H1 (cell line): ENCODE results near the gene PRAMEF12. TPM values are rescaled to one million over a fixed set of nuclear protein-coding genes. Genes with fewer than 3 reads are reported as not detected.

Experiments
- CTCF ChIA-PET: fragments of 300-600 bp; sonication (Branson Sonifier 250); formaldehyde crosslinking; loops from one replicate; lab custom pipeline; 2021; ENCODE audit not compliant: partially characterized antibody; lab: Charles Lee
- POLR2A ChIA-PET: fragments of 300-600 bp; sonication (Branson Sonifier 250); formaldehyde crosslinking; loops from one replicate; lab custom pipeline; 2021; ENCODE audit warnings: inconsistent platforms; ENCODE audit not compliant: partially characterized antibody; lab: Charles Lee
- DNase-seq, 2 experiments: peaks; one replicate each; pipeline versions ENCODE4 v3.0.0 to v3.0.0-alpha.2; 2010 to 2022; ENCODE audit warnings: low spot score in 2 of 2, low read depth in 1 of 2, mixed read lengths in 1 of 2
- FAIRE-seq: peaks from 2 replicates; lab custom pipeline; 2011; peaks lifted over from hg19 to GRCh38; lab: Jason Lieb, UNC
- H2AFZ ChIP-seq: 2 replicates; pipeline ENCODE4 v1.8.1; 2012; ENCODE audit warnings: low read length, inconsistent platforms
- H2AK5ac ChIP-seq: 2 replicates; pipeline ENCODE4 v1.6.1; 2013; ENCODE audit warnings: low read depth, low read length
- H2BK120ac ChIP-seq: replicated peaks from 2 replicates; pipeline ENCODE3; 2013; ENCODE audit warnings: low read depth, low read length, inconsistent platforms
- H2BK12ac ChIP-seq: 2 replicates; pipeline ENCODE4 v1.6.1; 2013; ENCODE audit warnings: low read depth, low read length
- H2BK15ac ChIP-seq: 2 replicates; pipeline ENCODE4 v1.6.1; 2013; ENCODE audit warnings: low read length
- H2BK20ac ChIP-seq: 2 replicates; pipeline ENCODE4 v1.6.1; 2013; ENCODE audit warnings: low read length
- H2BK5ac ChIP-seq: 2 replicates; pipeline ENCODE4 v1.6.1; 2013; ENCODE audit warnings: low read depth, low read length
- H3K14ac ChIP-seq: 2 replicates; pipeline ENCODE4 v1.6.1; 2013; ENCODE audit warnings: inconsistent platforms; ENCODE audit not compliant: insufficient read length
- H3K18ac ChIP-seq: 2 replicates; pipeline ENCODE4 v1.6.1; 2013; ENCODE audit warnings: low read length; ENCODE audit errors: extremely low read depth
- H3K23ac ChIP-seq: 2 replicates; pipeline ENCODE4 v1.6.1; 2013; ENCODE audit warnings: inconsistent platforms; ENCODE audit not compliant: insufficient read length
- H3K23me2 ChIP-seq: 2 replicates; pipeline ENCODE4 v1.6.1; 2013; ENCODE audit warnings: low read depth, low read length
- H3K27ac ChIP-seq: 2 replicates; pipeline ENCODE4 v1.6.1; 2011; ENCODE audit warnings: low read depth, low read length, inconsistent platforms
- H3K27me3 ChIP-seq, 4 experiments: replicated peaks in 1 of 4; 1 replicate in 1 of 4; 2 replicates in 3 of 4; pipeline versions ENCODE4 v1.6.1 to v1.8.1; 2011 to 2013; ENCODE audit warnings: low read length in 3 of 4, mild to moderate bottlenecking in 3 of 4, inconsistent platforms in 2 of 4, mixed read lengths in 2 of 4, moderate library complexity in 1 of 4; ENCODE audit not compliant: control insufficient read depth in 3 of 4, insufficient read depth in 3 of 4; ENCODE audit errors: extremely low read depth in 1 of 4
- H3K36me3 ChIP-seq, 4 experiments: 2 replicates each; pipeline versions ENCODE4 v1.6.1 to v1.8.1; 2011 to 2013; ENCODE audit warnings: mild to moderate bottlenecking in 4 of 4, low read length in 3 of 4, moderate library complexity in 2 of 4, control low read depth in 1 of 4, inconsistent platforms in 1 of 4; ENCODE audit not compliant: insufficient read depth in 4 of 4, control insufficient read depth in 2 of 4
- H3K4ac ChIP-seq: replicated peaks from 2 replicates; pipeline ENCODE3; 2013; ENCODE audit warnings: low read length, low read depth, mixed read lengths, inconsistent platforms; ENCODE audit not compliant: insufficient read length
- H3K4me1 ChIP-seq, 4 experiments: replicated peaks in 1 of 4; 1 replicate in 1 of 4; 2 replicates in 3 of 4; pipeline versions ENCODE4 v1.6.1 to v1.8.1; 2011 to 2013; ENCODE audit warnings: low read length in 3 of 4, inconsistent platforms in 2 of 4, mixed read lengths in 1 of 4; ENCODE audit not compliant: insufficient read depth in 4 of 4, control insufficient read depth in 3 of 4
- H3K4me2 ChIP-seq, 2 experiments: 2 replicates each; pipeline versions ENCODE4 v1.6.1 to v1.8.1; 2011 to 2013; ENCODE audit warnings: low read depth in 2 of 2, low read length in 2 of 2, control low read depth in 1 of 2, inconsistent platforms in 1 of 2, mild to moderate bottlenecking in 1 of 2; ENCODE audit not compliant: insufficient read depth in 1 of 2
- H3K4me3 ChIP-seq, 4 experiments: fragments of 200-600, 300-600 bp in 1 of 4; sonication (generic), shearing (Covaris generic), sonication (Bioruptor Twin) in 1 of 4; 2 replicates each; pipeline versions ENCODE4 v1.5.1 to v1.8.1; 2011 to 2016; ENCODE audit warnings: low read length in 4 of 4, low read depth in 3 of 4, control low read depth in 2 of 4, inconsistent platforms in 2 of 4, mild to moderate bottlenecking in 2 of 4, mixed read lengths in 1 of 4, moderate library complexity in 1 of 4; ENCODE audit not compliant: insufficient read depth in 2 of 4; ENCODE audit errors: extremely low read depth in 1 of 4
- H3K56ac ChIP-seq: replicated peaks from 2 replicates; pipeline ENCODE3; 2013; ENCODE audit warnings: low read depth, mild to moderate bottlenecking, mixed read lengths, low read length, inconsistent platforms; ENCODE audit not compliant: insufficient read length
- H3K79me1 ChIP-seq: 2 replicates; pipeline ENCODE4 v1.6.1; 2013; ENCODE audit warnings: low read depth, low read length, control low read depth
- H3K79me2 ChIP-seq, 2 experiments: 2 replicates each; pipeline versions ENCODE4 v1.6.1 to v1.8.1; 2012 to 2013; ENCODE audit warnings: low read length in 2 of 2, mild to moderate bottlenecking in 2 of 2, inconsistent platforms in 1 of 2; ENCODE audit not compliant: insufficient read depth in 2 of 2, control insufficient read depth in 1 of 2
- H3K9ac ChIP-seq, 4 experiments: replicated peaks in 1 of 4; 1 replicate in 1 of 4; 2 replicates in 3 of 4; pipeline versions ENCODE4 v1.6.1 to v1.8.1; 2011 to 2013; ENCODE audit warnings: low read depth in 3 of 4, low read length in 3 of 4, control low read depth in 2 of 4, mild to moderate bottlenecking in 2 of 4, moderate library complexity in 2 of 4, inconsistent platforms in 1 of 4; ENCODE audit errors: extremely low read depth in 1 of 4
- H3K9me3 ChIP-seq, 2 experiments: 2 replicates each; pipeline versions ENCODE4 v1.6.1 to v1.8.1; 2012 to 2013; ENCODE audit warnings: mild to moderate bottlenecking in 2 of 2, moderate library complexity in 2 of 2, control low read depth in 1 of 2, inconsistent platforms in 1 of 2, low read depth in 1 of 2, low read length in 1 of 2, mixed read lengths in 1 of 2; ENCODE audit not compliant: insufficient read depth in 2 of 2
- H4K20me1 ChIP-seq, 2 experiments: replicated peaks in 1 of 2; 2 replicates each; pipeline versions ENCODE3 to v1.8.1; 2011 to 2013; ENCODE audit warnings: inconsistent platforms in 2 of 2, low read length in 2 of 2, mild to moderate bottlenecking in 1 of 2; ENCODE audit not compliant: insufficient read depth in 2 of 2, control insufficient read depth in 1 of 2
- H4K5ac ChIP-seq: 2 replicates; pipeline ENCODE4 v1.6.1; 2013; ENCODE audit warnings: low read length, low read depth, mixed read lengths, inconsistent platforms; ENCODE audit not compliant: insufficient read length
- H4K8ac ChIP-seq: 2 replicates; pipeline ENCODE4 v1.8.0; 2013; ENCODE audit warnings: mild to moderate bottlenecking, moderate library complexity, low read length, inconsistent platforms; ENCODE audit not compliant: insufficient read depth; ENCODE audit errors: extremely low read depth
- H4K91ac ChIP-seq: replicated peaks from 2 replicates; pipeline ENCODE3; 2013; ENCODE audit warnings: low read length, mixed read lengths, inconsistent platforms; ENCODE audit not compliant: insufficient read length
- SP4 ChIP-seq: IDR thresholded peaks from 2 replicates; pipeline ENCODE4 v1.6.1; 2012; ENCODE audit warnings: low read length, inconsistent platforms
- WGBS, 2 experiments: shearing (Covaris generic) in 1 of 2; methylation state at CpG; one replicate each; pipeline versions ENCODE4 v1.1.6 to v1.1.7; 2013 to 2015; ENCODE audit warnings: low lambda C conversion rate in 2 of 2, mixed read lengths in 2 of 2, inconsistent platforms in 1 of 2, low coverage in 1 of 2, missing lambda C conversion rate in 1 of 2; ENCODE audit not compliant: insufficient replicate concordance in 2 of 2, insufficient coverage in 1 of 2, insufficient read length in 1 of 2; ENCODE audit errors: extremely low coverage in 1 of 2, missing lambda C conversion rate in 1 of 2; 5-methylcytosine and 5-hydroxymethylcytosine counted together
- polyA plus RNA-seq, 7 experiments: library from polyadenylated mRNA; depleted of rRNA in 3 of 7; stranded (reverse) in 5 of 7; unstranded in 2 of 7; fragments of >200 nt in 5 of 7; fragments of 200-250 nt in 2 of 7; gene quantifications; 1 replicate in 5 of 7; 2 replicates in 1 of 7; 4 replicates in 1 of 7; pipeline versions ENCODE4 v1.2.1 to v1.2.3, GENCODE V29; 2011 to 2013; ENCODE audit warnings: missing spikeins in 2 of 7, mixed read lengths in 2 of 7
- total RNA-seq: library from RNA; stranded (reverse); fragmentation: NEBNext Ultra II Directional; extraction: Animal tissue kit (Norgen Biotek cat#: 25700); gene quantifications from 2 replicates; pipeline ENCODE4 v1.2.1, GENCODE V29; 2021

The PRAMEF12 gene
- total and polyA plus RNA-seq, 2 of the 8 experiments (the other 6 are each of a cell fraction or from before 2014, with no cell fraction given): not detected

DNA sequence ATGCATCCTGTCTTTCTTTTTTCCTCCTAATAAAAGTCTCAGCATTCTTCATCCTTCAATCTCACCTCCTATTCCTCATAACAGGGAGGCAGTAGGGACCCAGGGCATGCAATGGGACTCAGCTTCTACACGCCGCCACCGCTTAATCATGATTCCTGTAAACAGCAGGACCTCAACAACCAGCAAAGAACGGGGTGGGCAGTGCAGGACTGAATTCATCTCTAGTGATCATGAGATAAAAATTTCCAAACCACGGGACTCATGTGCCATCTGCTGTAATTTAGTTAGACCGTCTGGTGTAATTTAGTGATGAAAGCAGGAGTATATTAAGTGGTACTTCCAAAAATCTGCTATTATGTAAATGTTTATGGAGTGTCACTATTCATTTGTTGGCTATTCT, 5.4 kb downstream of the PRAMEF12 start:
- Histone ChIP-seq H2AK5ac (no peak overlapping the region), H4K20me1 (no peaks in the 10 kb centered on the region), H3K18ac (no peak overlapping the region), H2BK12ac (no peak overlapping the region), H3K4me2 (no peak overlapping the region), H3K23ac (no peak overlapping the region), H3K4me1 (no peaks in the 10 kb centered on the region; a peak in 1 of 7 replicates), H3K56ac (no peak overlapping the region), H3K79me1 (no peaks in the 10 kb centered on the region), H4K5ac (no peak overlapping the region), H4K91ac (no peak overlapping the region), H3K4ac (no peak overlapping the region), H2BK5ac (no peak overlapping the region), H3K9ac (no peak overlapping the region), H3K14ac (no peak overlapping the region), H2BK20ac (no peak overlapping the region), H2BK15ac (no peak overlapping the region), H3K9me3 (no peaks in the 10 kb centered on the region), H3K4me3 (no peak overlapping the region), H3K27me3 (no peaks in the 10 kb centered on the region), H3K27ac (no peak overlapping the region), H3K36me3 (no peaks in the 10 kb centered on the region), H2AFZ (no peak overlapping the region), H2BK120ac (no peak overlapping the region), H3K79me2 (no peaks in the 10 kb centered on the region), H4K8ac (no peak overlapping the region), H3K23me2 (no peaks in the 10 kb centered on the region)
- FAIRE-seq: no peak
- TF ChIP-seq SP4: no peak
- DNase-seq: no peak
- ChIA-PET CTCF (interaction anchor here (1.1 kb wide), 1 partner anchor 306 kb away, joined by 3 read pairs; no protein-coding TSS in a partner anchor), POLR2A (no interaction called here)
- WGBS, 2 experiments: 90% methylated on average over 6 of the region's 6 CpGs; no CpG with 5 or more reads in 1 of the 2 experiments
